GM21360 (cell line): ENCODE data around the gene BBOF1.

Source experiments
- ATAC-seq: cut with Tn5 transposase; IDR thresholded peaks from one replicate; pipeline ENCODE4 v1.9.1; 2021; ENCODE audit warnings: mild to moderate bottlenecking, moderate library complexity; ENCODE audit not compliant: unreplicated experiment

BBOF1 gene

DNA sequence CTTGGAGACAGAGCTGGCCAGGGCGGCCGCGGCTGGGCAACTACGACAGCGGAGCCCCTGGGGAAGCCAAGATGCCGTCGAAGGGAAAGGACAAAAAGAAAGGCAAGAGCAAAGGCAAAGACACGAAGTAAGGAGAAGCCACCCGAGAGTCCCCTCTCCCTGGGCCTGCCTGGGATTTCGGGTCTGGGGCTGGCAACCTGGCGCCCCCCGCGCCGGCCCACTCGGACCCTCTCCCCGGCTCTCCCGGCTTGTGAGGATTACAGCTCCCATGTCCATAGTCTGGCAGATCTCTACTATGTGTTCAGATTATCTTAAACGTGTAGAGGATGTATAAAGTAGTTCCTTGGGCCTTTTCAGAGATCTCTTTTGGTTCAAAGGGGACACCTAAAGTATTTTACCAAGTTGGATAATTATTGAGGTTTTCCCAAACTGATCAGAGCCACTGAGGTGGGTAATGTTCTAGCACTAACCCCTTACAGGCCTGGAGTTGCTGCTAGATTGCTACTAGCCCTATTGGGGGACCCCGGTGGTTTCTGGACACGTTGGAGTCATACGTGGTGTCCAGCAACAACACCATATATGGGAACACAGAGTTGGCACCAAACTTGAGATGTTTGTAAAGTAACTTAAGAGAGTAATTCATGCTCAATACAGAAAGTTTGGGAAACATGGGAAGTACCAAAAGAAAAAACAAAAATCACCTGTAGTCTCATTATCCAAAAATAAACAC is 424 bp downstream of the BBOF1 start:
- ATAC-seq = no peak

GRCh38 chr14:74022346-74022745 is 3.2 kb downstream of the BBOF1 start:
- no peak for ATAC-seq

GRCh38 chr14:74029136-74029535 is 10.0 kb downstream of the BBOF1 start:
- ATAC-seq = no peak

DNA sequence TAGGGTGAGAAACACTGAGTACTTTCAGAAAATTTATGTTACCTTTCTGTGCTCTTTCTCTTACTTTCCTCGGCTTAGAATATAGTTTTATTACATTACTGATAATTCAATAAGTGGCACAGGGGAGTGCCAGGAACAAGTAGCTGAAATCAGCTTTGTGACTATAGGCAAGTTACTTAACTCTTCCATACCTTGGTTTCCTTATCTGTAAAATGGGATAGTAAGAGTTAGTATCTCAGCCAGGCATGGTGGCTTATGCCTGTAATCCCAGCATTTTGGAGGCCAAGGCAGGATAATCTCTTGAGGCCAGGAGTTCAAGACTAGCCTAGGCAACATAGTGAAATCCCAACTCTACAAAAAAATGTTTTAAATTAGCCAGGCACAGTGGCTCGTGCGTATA is 15.4 kb downstream of the BBOF1 start:
- ATAC-seq = no peak

DNA sequence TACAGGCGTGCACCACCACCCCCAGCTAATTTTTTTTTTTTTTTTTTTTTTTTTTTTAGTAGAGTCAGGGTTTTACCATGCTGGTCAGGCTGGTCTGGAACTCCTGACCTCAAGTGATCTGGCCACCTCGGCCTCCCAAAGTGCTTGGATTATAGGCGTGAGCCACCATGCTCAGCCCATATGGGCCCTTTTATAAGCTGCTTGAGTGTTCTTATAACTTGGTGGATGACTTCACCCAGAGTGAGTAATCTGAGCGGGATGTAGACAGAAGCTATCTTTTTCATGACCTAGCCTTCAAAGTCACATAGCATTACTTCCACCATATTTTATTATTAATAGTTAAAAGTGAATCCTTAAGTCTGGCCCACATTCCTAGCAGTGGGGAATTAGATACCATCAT is 16.4 kb downstream of the BBOF1 start:
- ATAC-seq = no peak

GRCh38 chr14:74038020-74038859 is 19.1 kb downstream of the BBOF1 start:
- no peak for ATAC-seq

DNA sequence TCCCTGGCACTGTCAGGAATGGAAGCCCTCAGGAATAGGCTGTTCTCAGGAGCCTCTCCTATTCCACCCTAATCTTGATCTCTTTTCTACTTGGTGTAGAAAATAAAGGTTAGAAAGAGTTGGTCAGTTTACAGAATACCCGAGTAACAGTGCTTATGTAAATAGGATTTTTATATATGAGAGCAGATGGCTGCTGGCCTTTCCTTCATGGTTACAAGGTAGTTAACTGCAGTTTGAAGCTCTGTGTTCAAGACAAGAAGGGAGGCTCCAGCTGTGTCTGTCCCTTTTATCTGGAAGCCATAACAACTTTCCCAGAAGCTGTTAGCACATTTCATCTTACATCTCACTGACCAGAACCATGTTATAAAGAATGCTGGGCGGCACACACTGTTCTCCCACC is 23.1 kb downstream of the BBOF1 start:
- ATAC-seq = no peak

DNA sequence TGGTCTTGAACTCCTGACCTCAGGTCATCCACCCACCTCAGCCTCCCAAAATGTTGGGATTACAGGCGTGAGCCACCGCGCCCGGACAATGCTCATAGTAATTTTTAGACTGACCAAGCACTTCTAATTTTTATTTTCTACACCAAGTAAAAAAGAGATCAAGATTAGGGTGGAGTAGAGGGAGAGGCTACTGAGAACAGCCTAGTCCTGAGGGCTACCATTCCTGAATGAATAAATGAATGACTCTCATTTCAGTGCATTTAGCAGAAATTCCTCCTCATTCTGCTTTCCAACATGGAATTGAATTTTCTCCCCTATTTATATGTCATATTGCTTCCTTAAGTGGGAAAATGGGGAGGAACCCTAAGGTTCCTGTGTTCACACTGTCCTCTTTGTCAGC is 26.4 kb downstream of the BBOF1 start:
- ATAC-seq = no peak

- ATAC-seq = no peak
Measured at GRCh38 chr14:74048281-74048680, 29.1 kb downstream of the BBOF1 start.

DNA sequence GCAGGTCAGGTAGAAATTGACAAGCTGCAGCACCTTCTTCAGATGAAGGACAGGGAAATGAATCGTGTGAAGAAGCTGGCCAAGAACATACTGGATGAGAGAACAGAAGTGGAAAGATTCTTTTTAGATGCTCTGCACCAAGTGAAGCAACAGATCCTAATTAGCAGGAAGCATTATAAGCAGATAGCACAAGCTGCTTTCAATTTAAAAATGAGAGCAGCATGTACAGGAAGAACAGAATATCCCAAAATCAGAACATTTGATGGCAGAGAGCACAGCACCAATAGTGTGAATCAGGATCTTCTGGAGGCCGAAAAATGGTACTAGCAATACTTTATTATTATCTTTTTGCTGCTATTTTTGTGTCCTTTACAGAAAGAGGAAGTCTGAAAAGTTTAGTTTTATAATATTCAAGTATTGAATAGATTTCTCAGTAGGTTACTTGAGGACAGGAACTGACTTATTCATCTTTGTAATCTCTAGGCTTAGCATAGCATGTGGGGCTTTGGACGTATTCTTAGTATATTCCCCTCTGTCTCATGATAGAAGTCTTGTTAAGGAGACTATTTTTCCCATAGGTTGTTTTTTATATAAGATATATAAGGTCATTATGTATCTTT is 30.8 kb downstream of the BBOF1 start:
- ATAC-seq = no peak

DNA sequence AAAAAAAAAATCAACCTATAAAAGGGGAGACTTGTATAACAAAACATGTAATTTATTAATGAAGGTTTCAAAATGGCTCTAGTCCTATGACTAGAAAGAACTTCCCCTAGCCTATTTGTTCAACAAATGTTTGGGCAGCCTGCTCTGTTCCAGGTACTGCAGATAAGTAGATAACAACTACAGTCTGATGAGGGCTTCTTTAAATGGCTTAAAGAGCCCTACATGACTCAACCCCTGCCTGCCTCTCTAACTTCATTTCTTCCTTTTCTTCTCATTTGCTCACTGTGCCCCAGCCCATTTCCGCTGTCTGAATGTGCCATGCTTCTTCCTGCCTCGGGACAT is 43.6 kb downstream of the BBOF1 start:
- no peak for ATAC-seq

- no peak for ATAC-seq
Measured at GRCh38 chr14:74064426-74064825, 45.3 kb downstream of the BBOF1 start.

- ATAC-seq = no peak
Measured at GRCh38 chr14:74064883-74065282, 45.7 kb downstream of the BBOF1 start.

- no peak for ATAC-seq
Measured at GRCh38 chr14:74065746-74066575, 46.8 kb downstream of the BBOF1 start.

- ATAC-seq = no peak
Measured at GRCh38 chr14:74077401-74077800, 58.3 kb downstream of the BBOF1 start.

DNA sequence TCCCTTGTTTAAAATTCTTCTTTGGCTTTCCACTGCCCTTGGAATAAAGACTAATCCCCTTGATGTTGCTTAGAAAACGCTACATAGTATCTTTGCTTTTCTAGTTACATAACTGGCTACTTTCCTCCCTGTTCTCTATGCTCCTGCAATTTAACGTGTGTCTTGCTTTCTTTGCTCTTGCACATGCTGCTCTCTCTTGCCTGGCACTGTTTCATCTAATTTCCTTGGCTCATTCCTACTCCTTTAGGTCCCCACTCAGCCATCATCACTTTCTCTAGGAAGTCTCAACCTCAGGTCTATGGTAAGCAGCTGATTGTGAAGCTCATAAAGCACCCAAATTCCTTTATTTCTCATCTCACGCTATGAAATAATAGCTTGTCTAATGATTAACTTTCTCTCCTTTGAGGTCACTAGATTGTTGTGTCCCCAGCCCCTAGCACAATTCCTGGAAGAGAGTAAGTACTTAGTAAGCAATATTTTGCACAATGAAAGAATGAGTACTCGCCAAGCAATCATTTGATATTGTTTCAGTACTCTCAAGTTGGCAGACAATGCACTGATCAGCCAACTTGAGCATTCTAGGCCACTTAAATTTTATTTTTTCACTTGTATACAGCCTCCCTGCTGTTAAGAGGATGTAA is 61.8 kb downstream of the BBOF1 start:
- ATAC-seq = no peak

GRCh38 chr14:74081491-74081890 is 62.3 kb downstream of the BBOF1 start:
- no peak for ATAC-seq

DNA sequence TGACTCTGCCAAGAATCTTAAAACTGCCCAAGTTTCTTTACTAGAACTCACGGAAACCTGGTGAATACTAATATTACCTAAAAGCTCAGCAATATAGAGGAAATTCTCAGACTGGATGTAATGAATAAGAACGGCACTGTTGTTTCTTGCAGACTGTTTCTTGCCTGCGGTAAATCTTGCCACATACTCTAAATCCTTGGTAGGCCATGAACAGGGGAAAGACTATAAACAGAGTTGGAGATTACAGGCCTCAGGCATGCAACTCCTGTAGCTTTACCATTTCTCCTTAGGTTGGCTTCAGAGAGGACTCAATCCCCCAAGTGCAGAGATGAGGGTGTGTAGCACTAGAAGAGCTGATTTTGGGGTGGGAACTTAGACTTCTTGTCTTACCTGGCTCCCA is 64.0 kb downstream of the BBOF1 start:
- no peak for ATAC-seq

- no peak for ATAC-seq
Measured at GRCh38 chr14:74083784-74084276, 64.7 kb downstream of the BBOF1 start.

- ATAC-seq = peak; percentile 88
Measured at GRCh38 chr14:74084277-74085046, 65.3 kb downstream of the BBOF1 start, which contains the start of the genes ALDH6A1 and LIN52. ALDH6A1 (minus strand) TSS chr14:74084453; CDS start chr14:74084394, 59 bp downstream. LIN52 (plus strand) TSS chr14:74084956; CDS start chr14:74084975, 19 bp downstream.
